Hepatocyte (in vitro differentiated cells): ENCODE measurements around the gene NLRC5.

Source experiments
- EZH2 ChIP-seq: fragments of 200-600 bp; sonication (generic); IDR thresholded peaks from 2 replicates; pipeline ENCODE4 v1.6.1; 2016; ENCODE audit warnings: antibody characterized with exemption, mild to moderate bottlenecking, borderline replicate concordance
- TF ChIP-seq, protein P1 (sequence below): fragments of 200-600 bp; sonication (generic); IDR thresholded peaks from 2 replicates; pipeline ENCODE4 v1.5.1; 2016; ENCODE audit warnings: antibody characterized with exemption, mild to moderate bottlenecking; ENCODE audit not compliant: poor library complexity

- TF ChIP-seq, protein P1, sequence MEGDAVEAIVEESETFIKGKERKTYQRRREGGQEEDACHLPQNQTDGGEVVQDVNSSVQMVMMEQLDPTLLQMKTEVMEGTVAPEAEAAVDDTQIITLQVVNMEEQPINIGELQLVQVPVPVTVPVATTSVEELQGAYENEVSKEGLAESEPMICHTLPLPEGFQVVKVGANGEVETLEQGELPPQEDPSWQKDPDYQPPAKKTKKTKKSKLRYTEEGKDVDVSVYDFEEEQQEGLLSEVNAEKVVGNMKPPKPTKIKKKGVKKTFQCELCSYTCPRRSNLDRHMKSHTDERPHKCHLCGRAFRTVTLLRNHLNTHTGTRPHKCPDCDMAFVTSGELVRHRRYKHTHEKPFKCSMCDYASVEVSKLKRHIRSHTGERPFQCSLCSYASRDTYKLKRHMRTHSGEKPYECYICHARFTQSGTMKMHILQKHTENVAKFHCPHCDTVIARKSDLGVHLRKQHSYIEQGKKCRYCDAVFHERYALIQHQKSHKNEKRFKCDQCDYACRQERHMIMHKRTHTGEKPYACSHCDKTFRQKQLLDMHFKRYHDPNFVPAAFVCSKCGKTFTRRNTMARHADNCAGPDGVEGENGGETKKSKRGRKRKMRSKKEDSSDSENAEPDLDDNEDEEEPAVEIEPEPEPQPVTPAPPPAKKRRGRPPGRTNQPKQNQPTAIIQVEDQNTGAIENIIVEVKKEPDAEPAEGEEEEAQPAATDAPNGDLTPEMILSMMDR, result no peak
- no peak for TF ChIP-seq EZH2
These were observed 7.6 kb upstream of the NLRC5 start for GRCh38 chr16:56981729-56982271.
